SK-N-MC (cell line): Measurements from ENCODE around the gene SLC35F3.
"Not testable (repeated sequence)": the region's sequence is repeated elsewhere in the genome, so short reads cannot be mapped to it uniquely, and the experiment has no call there.

ENCODE experiments used
- DNase-seq: peaks from one replicate; pipeline ENCODE4 v3.0.0-alpha.2; 2011; ENCODE audit warnings: low read depth, low spot score
- H3K27ac ChIP-seq: fragments of 200-600 bp; sonication (generic); 2 replicates; pipeline ENCODE4 v1.5.1; 2016; ENCODE audit warnings: mixed run types
- H3K36me3 ChIP-seq: fragments of 200-600 bp; sonication (generic); 2 replicates; pipeline ENCODE4 v1.6.1; 2017; ENCODE audit warnings: antibody characterized with exemption, low read length, mixed read lengths; ENCODE audit not compliant: insufficient read depth
- H3K4me3 ChIP-seq: fragments of 200-600 bp; sonication (generic); 2 replicates; pipeline ENCODE4 v1.5.1; 2016
- H3K9ac ChIP-seq: fragments of 200-600 bp; sonication (generic); 2 replicates; pipeline ENCODE4 v1.8.0; 2017; ENCODE audit warnings: mixed run types, mixed read lengths; ENCODE audit not compliant: insufficient read length
- H3K9me3 ChIP-seq: fragments of 200-600 bp; sonication (generic); 2 replicates; pipeline ENCODE4 v1.6.1; 2017; ENCODE audit warnings: low read depth, mild to moderate bottlenecking, antibody characterized with exemption, low read length, moderate library complexity, mixed read lengths
- EZH2 ChIP-seq: fragments of 200-600 bp; sonication (generic); IDR thresholded peaks from one replicate; pipeline ENCODE4 v1.6.1; 2017; ENCODE audit warnings: antibody characterized with exemption
- FOXP2 ChIP-seq: optimal IDR thresholded peaks from 2 replicates; pipeline ENCODE3; 2011; ENCODE audit warnings: mild to moderate bottlenecking, moderate library complexity; ENCODE audit not compliant: insufficient read depth; ENCODE audit errors: extremely low read length, control extremely low read depth
- POLR2AphosphoS5 ChIP-seq: IDR thresholded peaks from 2 replicates; pipeline ENCODE4 v1.6.1; 2012; ENCODE audit warnings: mild to moderate bottlenecking, low read depth, low read length, borderline replicate concordance

Gene SLC35F3

GRCh38 chr1:234296496-234296895, 392.0 kb downstream of the SLC35F3 start:
- Histone ChIP-seq H3K9ac (no peak overlapping the region), H3K9me3 (no peaks in the 10 kb centered on the region), H3K27ac (no peak overlapping the region), H3K36me3 (no peaks in the 10 kb centered on the region), H3K4me3 (no peak overlapping the region)
- no peak for TF ChIP-seq FOXP2
- no peak for TF ChIP-seq POLR2AphosphoS5
- TF ChIP-seq EZH2, result no peak
- DNase-seq, result no peak

DNA sequence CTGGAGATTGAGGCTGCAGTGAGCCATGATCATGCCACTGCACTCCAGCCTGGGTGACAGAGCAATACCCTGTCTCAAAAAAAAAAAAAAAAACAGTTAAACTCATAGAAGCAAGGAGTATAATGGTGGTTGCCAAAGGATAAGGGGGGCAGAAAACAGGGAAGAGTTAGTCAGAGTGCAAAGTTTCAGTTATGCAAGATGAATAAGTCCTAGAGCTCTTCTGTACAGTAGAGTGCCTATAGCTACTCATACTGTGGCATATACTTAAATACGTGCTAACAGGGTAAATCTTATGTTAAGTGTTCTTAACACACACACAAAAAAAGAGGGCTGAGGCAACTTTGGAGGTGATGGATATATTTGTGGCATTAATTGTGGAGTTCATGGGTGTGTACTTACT, 393.2 kb downstream of the SLC35F3 start:
- Histone ChIP-seq H3K27ac (no peak overlapping the region), H3K36me3 (no peaks in the 10 kb centered on the region), H3K4me3 (no peak overlapping the region), H3K9me3 (no peaks in the 10 kb centered on the region), H3K9ac (no peak overlapping the region)
- DNase-seq, result no peak
- TF ChIP-seq FOXP2 (no peak), EZH2 (no peak), POLR2AphosphoS5 (no peak)

DNA sequence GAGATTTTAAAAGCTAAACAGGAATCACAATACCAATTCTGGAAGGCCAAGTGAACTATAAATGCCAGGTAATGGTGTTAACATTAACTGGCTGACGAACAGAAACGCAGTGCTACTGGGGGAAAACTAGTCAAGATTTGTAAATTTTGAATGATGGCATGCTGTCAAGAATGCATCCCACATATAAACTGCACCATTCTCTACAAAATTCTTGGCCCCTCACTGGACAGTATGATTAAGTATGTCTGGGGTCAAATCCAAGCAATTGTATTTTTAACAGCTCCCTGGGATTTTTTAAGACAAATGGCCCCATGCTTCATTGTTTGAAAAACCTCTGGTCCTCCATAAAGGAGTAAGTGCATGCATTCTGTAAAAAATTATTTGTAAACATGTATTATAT, 395.6 kb downstream of the SLC35F3 start:
- Histone ChIP-seq H3K9me3 (no peaks in the 10 kb centered on the region), H3K36me3 (no peaks in the 10 kb centered on the region), H3K27ac (no peak overlapping the region), H3K4me3 (no peak overlapping the region), H3K9ac (no peak overlapping the region)
- no peak for DNase-seq
- TF ChIP-seq POLR2AphosphoS5 (no peak), EZH2 (no peak), FOXP2 (no peak)

DNA sequence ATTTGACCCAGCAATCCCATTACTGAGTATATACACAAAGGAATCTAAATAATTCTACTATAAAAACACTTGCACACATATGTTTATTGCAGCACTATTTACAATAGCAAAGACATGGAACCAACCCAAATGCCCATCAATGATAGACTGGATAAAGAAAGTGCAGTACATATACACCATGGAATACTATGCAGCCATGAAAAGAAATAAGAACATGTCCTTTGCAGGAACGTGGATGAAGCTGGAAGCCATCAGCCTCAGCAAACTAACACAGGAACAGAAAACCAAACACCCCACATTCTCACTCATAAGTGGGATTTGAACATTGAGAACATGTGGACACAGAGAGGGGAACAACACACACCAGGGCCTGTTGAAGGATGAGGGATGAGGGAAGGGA, 397.2 kb downstream of the SLC35F3 start:
- not testable (repeated sequence) for H3K9me3 ChIP-seq, H3K4me3 ChIP-seq, H3K9ac ChIP-seq, H3K36me3 ChIP-seq, DNase-seq
- H3K27ac ChIP-seq, result peak overlapping the region; percentile 97; the same call in 1 of the 2 replicates

DNA sequence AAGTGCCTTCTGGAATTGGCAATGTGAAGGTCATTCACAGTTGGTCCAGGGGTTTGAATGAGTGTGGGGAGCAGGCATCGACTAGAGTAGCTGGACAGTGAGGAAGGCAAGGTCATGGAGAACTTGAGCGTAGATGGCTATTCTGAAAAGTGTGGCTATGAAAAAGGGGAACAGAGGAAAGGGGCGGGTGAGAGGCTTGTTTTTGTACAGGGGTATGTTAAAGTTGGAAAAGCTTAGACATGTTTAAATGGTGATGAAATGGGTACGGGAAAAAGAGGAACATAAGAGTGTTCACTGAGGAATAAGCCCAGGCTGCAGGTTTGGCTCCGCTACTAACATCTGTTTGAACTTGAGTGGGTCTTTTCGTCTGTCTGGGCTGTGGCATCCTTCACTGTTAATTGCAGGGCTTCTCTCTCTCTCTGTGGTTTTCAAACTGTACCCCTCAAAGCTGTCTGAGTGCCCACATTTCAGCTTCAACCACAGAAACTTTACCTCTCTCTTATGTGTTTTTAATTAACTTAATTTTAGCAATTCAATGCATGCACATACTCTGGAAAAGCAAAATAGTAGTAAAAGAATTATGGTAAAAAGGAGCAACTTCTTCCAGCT, 398.0 kb downstream of the SLC35F3 start:
- TF ChIP-seq POLR2AphosphoS5 (peak; percentile 27; the same call in 1 of the 2 replicates), EZH2 (no peak)
- H3K4me3 ChIP-seq, result peak overlapping the region; percentile 47
- peak; percentile 56 for DNase-seq

GRCh38 chr1:234303231-234303630, 398.8 kb downstream of the SLC35F3 start:
- DNase-seq, result peak; percentile 48
- peak overlapping the region; percentile 52 for H3K9ac ChIP-seq
- TF ChIP-seq EZH2 (no peak), POLR2AphosphoS5 (no peak), FOXP2 (no peak)
- H3K4me3 ChIP-seq, result peak overlapping the region; percentile 47
- no peaks in the 10 kb centered on the region for H3K36me3 ChIP-seq
- H3K27ac ChIP-seq, result peak overlapping the region; percentile 97
- no peaks in the 10 kb centered on the region for H3K9me3 ChIP-seq

More for the DNA sequence above, 398.0 kb downstream of the SLC35F3 start:
- Histone ChIP-seq H3K9me3 (no peaks in the 10 kb centered on the region), H3K36me3 (no peaks in the 10 kb centered on the region), H3K9ac (peak overlapping the region; percentile 52), H3K27ac (peak overlapping the region; percentile 97)

DNA sequence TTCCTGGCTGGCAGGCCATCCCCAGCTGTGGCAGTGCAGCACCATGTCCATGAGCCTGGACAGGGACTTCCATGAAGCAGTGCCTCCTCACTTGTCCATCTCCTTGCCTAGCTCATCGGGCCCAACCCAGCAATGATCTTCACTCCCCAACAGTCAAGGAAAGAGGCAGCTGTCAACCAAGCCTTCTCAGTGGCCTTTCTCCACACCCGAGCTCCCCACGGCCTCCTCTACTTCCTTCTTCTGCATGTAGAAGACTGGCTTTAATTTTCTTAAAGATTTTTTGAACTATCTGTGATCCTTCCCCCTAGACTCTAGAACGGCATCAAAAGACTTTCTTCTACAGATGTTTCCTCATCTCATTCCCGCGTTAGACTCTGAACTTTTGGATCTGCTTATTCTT, 403.2 kb downstream of the SLC35F3 start:
- Histone ChIP-seq H3K9ac (no peak overlapping the region), H3K36me3 (no peaks in the 10 kb centered on the region), H3K4me3 (no peak overlapping the region), H3K9me3 (no peaks in the 10 kb centered on the region), H3K27ac (no peak overlapping the region)
- TF ChIP-seq FOXP2, result no peak
- no peak for TF ChIP-seq EZH2
- no peak for TF ChIP-seq POLR2AphosphoS5
- DNase-seq, result no peak

DNA sequence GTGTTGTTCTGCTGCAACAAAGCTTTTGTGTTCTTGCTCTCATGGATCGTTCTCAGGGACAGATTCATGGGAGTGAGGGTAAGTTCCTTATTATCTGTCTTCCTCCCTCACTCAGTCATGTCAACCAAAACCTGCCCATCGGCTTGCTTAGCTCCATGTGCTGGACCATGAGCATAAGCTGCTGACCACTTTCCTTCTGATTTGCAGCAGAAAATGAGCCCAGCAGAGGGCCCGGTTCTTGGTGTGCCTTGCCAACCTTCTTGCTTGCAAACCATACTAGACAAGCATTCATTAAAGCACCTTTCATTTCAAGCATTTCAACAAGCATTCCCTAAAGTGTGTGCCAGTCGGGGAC, 404.7 kb downstream of the SLC35F3 start:
- Histone ChIP-seq H3K36me3 (no peaks in the 10 kb centered on the region), H3K27ac (no peak overlapping the region), H3K9me3 (no peaks in the 10 kb centered on the region), H3K4me3 (no peak overlapping the region), H3K9ac (no peak overlapping the region)
- TF ChIP-seq POLR2AphosphoS5 (no peak), FOXP2 (no peak), EZH2 (no peak)
- no peak for DNase-seq
